HepG2 (cell line): ENCODE results near the gene THRSP. TPM values are rescaled to one million over a fixed set of nuclear protein-coding genes. Genes with fewer than 3 reads are reported as not detected.

Experiments used
- ATAC-seq: fragments of 200-7000 bp; cut with Tn5 transposase; 3 replicates; pipeline ENCODE4 v1.9.1; 2020; ENCODE audit warnings: mild to moderate bottlenecking, moderate library complexity
- BruUV-seq: library from RNA; stranded (reverse); fragments of 400-500 nt; replicated peaks from 2 replicates; lab custom pipeline; 2021; lab: Mats Ljungman, UMichigan
- CTCF ChIA-PET: fragments of 300-600 bp; formaldehyde crosslinking; extraction: SDS; loops from one replicate; lab custom pipeline; 2021; ENCODE audit warnings: low total read pairs, inconsistent platforms, low intra/inter-chr PET ratio; lab: Yijun Ruan, JAX
- POLR2A ChIA-PET: fragments of 350-600 bp; sonication (Branson Sonifier 250); formaldehyde crosslinking; loops from one replicate; lab custom pipeline; 2020; ENCODE audit warnings: antibody characterized with exemption, inconsistent platforms; lab: Yijun Ruan, JAX
- DNase-seq: peaks from one replicate; pipeline ENCODE4 v3.0.0-alpha.2; 2015; ENCODE audit warnings: low spot score
- FAIRE-seq: peaks from 3 replicates; lab custom pipeline; 2011; peaks lifted over from hg19 to GRCh38; lab: Jason Lieb, UNC
- H2AFZ ChIP-seq: one replicate; pipeline ENCODE4 v1.6.1; 2011; ENCODE audit warnings: low read length, inconsistent platforms
- H3K27ac ChIP-seq: fragments of 300-600 bp; 3 replicates; pipeline ENCODE4 v1.8.0; 2011; ENCODE audit warnings: mixed run types, mild to moderate bottlenecking, mixed read lengths, low read length, inconsistent platforms; ENCODE audit not compliant: insufficient read depth; ENCODE audit errors: extremely low read length
- H3K27me3 ChIP-seq, 2 experiments: fragments of 200-600 bp in 1 of 2; 2 replicates in 1 of 2; 3 replicates in 1 of 2; pipeline versions ENCODE4 v1.6.0 to v1.8.0; 2011; ENCODE audit warnings: low read length in 2 of 2, mild to moderate bottlenecking in 2 of 2, moderate library complexity in 2 of 2, inconsistent platforms in 1 of 2; ENCODE audit not compliant: insufficient read depth in 2 of 2, control insufficient read depth in 1 of 2
- H3K36me3 ChIP-seq, 2 experiments: fragments of 200-600 bp in 1 of 2; replicated peaks in 1 of 2; 2 replicates in 1 of 2; 3 replicates in 1 of 2; pipeline versions ENCODE4 v1.5.1 to v1.8.0; 2011; ENCODE audit warnings: low read length in 2 of 2, inconsistent platforms in 1 of 2; ENCODE audit not compliant: insufficient read depth in 2 of 2, control insufficient read depth in 1 of 2
- H3K4me1 ChIP-seq: 2 replicates; pipeline ENCODE4 v1.5.1; 2012; ENCODE audit warnings: low read length, inconsistent platforms; ENCODE audit not compliant: insufficient read depth
- H3K4me2 ChIP-seq: 2 replicates; pipeline ENCODE4 v1.6.0; 2011; ENCODE audit warnings: low read depth, low read length, inconsistent platforms
- H3K4me3 ChIP-seq, 3 experiments: fragments of 200-600 bp in 1 of 3; sonication (generic), shearing (Covaris generic) in 1 of 3; replicated peaks in 1 of 3; 2 replicates each; pipeline ENCODE4 v1.5.1; 2011 to 2016; ENCODE audit warnings: low read length in 3 of 3, inconsistent platforms in 2 of 3, low read depth in 2 of 3, mild to moderate bottlenecking in 2 of 3, control low read depth in 1 of 3, mixed read lengths in 1 of 3; ENCODE audit not compliant: insufficient read depth in 1 of 3
- H3K79me2 ChIP-seq: one replicate; pipeline ENCODE4 v1.6.1; 2011; ENCODE audit warnings: low read length, inconsistent platforms; ENCODE audit not compliant: insufficient read depth
- H3K9ac ChIP-seq: 2 replicates; pipeline ENCODE4 v1.6.0; 2011; ENCODE audit warnings: mild to moderate bottlenecking, low read depth, low read length, inconsistent platforms; ENCODE audit not compliant: insufficient read depth
- H3K9me3 ChIP-seq: 2 replicates; pipeline ENCODE4 v1.5.1; 2012; ENCODE audit warnings: mild to moderate bottlenecking, low read length
- H4K20me1 ChIP-seq: 2 replicates; pipeline ENCODE4 v1.6.0; 2011; ENCODE audit warnings: inconsistent platforms, mild to moderate bottlenecking, low read length, moderate library complexity; ENCODE audit not compliant: insufficient read depth
- AKAP8 ChIP-seq: sonication (generic); formaldehyde crosslinking; IDR thresholded peaks from 2 replicates; pipeline ENCODE4 v1.5.1; 2020; ENCODE audit warnings: mild to moderate bottlenecking, missing genetic modification reagents
- EHMT2 ChIP-seq: fragments of 200-600 bp; sonication (generic); IDR thresholded peaks from 2 replicates; pipeline ENCODE4 v1.7.0; 2017; ENCODE audit warnings: antibody characterized with exemption, low read depth, low read length, borderline replicate concordance
- KAT2B ChIP-seq: fragments of 150-350 bp; IDR thresholded peaks from 2 replicates; pipeline ENCODE4 v1.6.1; 2014; ENCODE audit warnings: low read depth, low read length, borderline replicate concordance
- MIER3 ChIP-seq: IDR thresholded peaks from 2 replicates; pipeline ENCODE4 v1.6.1; 2016; ENCODE audit warnings: missing compliant biosample characterization, borderline replicate concordance
- NR2F1 ChIP-seq, 2 experiments: fragments of 450-650 bp in 1 of 2; formaldehyde crosslinking in 1 of 2; IDR thresholded peaks; 2 replicates each; pipeline versions ENCODE4 v1.5.0 to v1.6.1; 2016 to 2020; ENCODE audit warnings: mild to moderate bottlenecking in 1 of 2, missing compliant biosample characterization in 1 of 2, missing genetic modification reagents in 1 of 2, moderate library complexity in 1 of 2
- PAWR ChIP-seq: sonication (generic); formaldehyde crosslinking; IDR thresholded peaks from 2 replicates; pipeline ENCODE4 v1.4.0; 2020; ENCODE audit warnings: missing genetic modification reagents, mild to moderate bottlenecking, borderline replicate concordance
- RORA ChIP-seq: sonication (generic); formaldehyde crosslinking; IDR thresholded peaks from 2 replicates; pipeline ENCODE4 v1.5.0; 2020; ENCODE audit warnings: mild to moderate bottlenecking, missing genetic modification reagents, moderate library complexity
- SAFB2 ChIP-seq: sonication (generic); formaldehyde crosslinking; IDR thresholded peaks from 2 replicates; pipeline ENCODE4 v1.5.1; 2020; ENCODE audit warnings: missing genetic modification reagents, low read depth, mild to moderate bottlenecking, borderline replicate concordance
- SALL1 ChIP-seq: sonication (generic); formaldehyde crosslinking; IDR thresholded peaks from 2 replicates; pipeline ENCODE4 v1.8.0; 2022; ENCODE audit warnings: mild to moderate bottlenecking, missing genetic modification reagents
- SMAD3 ChIP-seq: sonication (generic); formaldehyde crosslinking; IDR thresholded peaks from 2 replicates; pipeline ENCODE4 v1.4.0; 2020; ENCODE audit warnings: missing genetic modification reagents
- SYNCRIP ChIP-seq: fragments of 200-400 bp; formaldehyde crosslinking; IDR thresholded peaks from 2 replicates; pipeline ENCODE4 v1.6.1; 2018; ENCODE audit warnings: mild to moderate bottlenecking, low read depth, low read length; ENCODE audit not compliant: insufficient read depth
- TRIM24 ChIP-seq: sonication (generic); formaldehyde crosslinking; IDR thresholded peaks from 2 replicates; pipeline ENCODE4 v1.8.0; 2022; ENCODE audit warnings: mild to moderate bottlenecking, missing genetic modification reagents
- ZNF12 ChIP-seq: sonication (generic); formaldehyde crosslinking; IDR thresholded peaks from 2 replicates; pipeline ENCODE4 v1.5.0; 2020; ENCODE audit warnings: missing genetic modification reagents
- ZNF121 ChIP-seq: sonication (generic); formaldehyde crosslinking; IDR thresholded peaks from 2 replicates; pipeline ENCODE4 v1.5.0; 2020; ENCODE audit warnings: mild to moderate bottlenecking, missing genetic modification reagents
- ZNF337 ChIP-seq: sonication (generic); formaldehyde crosslinking; IDR thresholded peaks from 2 replicates; pipeline ENCODE4 v1.5.1; 2020; ENCODE audit warnings: missing genetic modification reagents, low read depth, mild to moderate bottlenecking, borderline replicate concordance
- ZNF761 ChIP-seq: sonication (generic); formaldehyde crosslinking; conservative IDR thresholded peaks from 2 replicates; pipeline ENCODE4 v1.4.0; 2020; ENCODE audit warnings: mild to moderate bottlenecking, missing genetic modification reagents
- ZNF766 ChIP-seq: sonication (generic); formaldehyde crosslinking; IDR thresholded peaks from 2 replicates; pipeline ENCODE4 v1.5.0; 2020; ENCODE audit warnings: missing genetic modification reagents, borderline replicate concordance
- ZNF879 ChIP-seq: sonication (generic); formaldehyde crosslinking; IDR thresholded peaks from 2 replicates; pipeline ENCODE4 v1.8.1; 2023; ENCODE audit warnings: missing genetic modification reagents
- WGBS: methylation state at CpG from one replicate; pipeline ENCODE4 v1.1.6; 2017; ENCODE audit warnings: low lambda C conversion rate; 5-methylcytosine and 5-hydroxymethylcytosine counted together
- in situ Hi-C: cut with HindIII; loops from 2 replicates; pipeline ENCODE4 v1.10.0; 2017; ENCODE audit warnings: low pct_unique_long_range_greater_than_20kb; ENCODE audit not compliant: extremely low pct_ligation_motif_present
- intact Hi-C: fragments of 100-400 bp; cut with micrococcal nuclease; formaldehyde crosslinking; loops from one replicate; pipeline ENCODE4 v1.10.0; 2022; ENCODE audit not compliant: unreplicated experiment
- polyA plus RNA-seq, 8 experiments: library from polyadenylated mRNA; depleted of rRNA in 3 of 8; stranded (reverse) in 7 of 8; unstranded in 1 of 8; fragments of >200 nt; fragmentation: Illumina TruSeq in 4 of 8; extraction: Trizol in 4 of 8; gene quantifications; 2 replicates each; pipeline versions ENCODE4 v1.2.1 to v1.2.3, GENCODE V29; 2011 to 2016; ENCODE audit warnings: low read depth in 4 of 8, missing spikeins in 1 of 8, mixed read lengths in 1 of 8; ENCODE audit not compliant: insufficient read depth in 1 of 8
- total RNA-seq, 5 experiments: library from RNA; depleted of rRNA; stranded (reverse); fragments of >200 nt; fragmentation: Illumina TruSeq; extraction: Trizol; gene quantifications; 2 replicates each; pipeline ENCODE4 v1.2.3, GENCODE V29; 2016; ENCODE audit warnings: low read depth in 1 of 5
- TF ChIP-seq, protein P1 (sequence below): sonication (generic); formaldehyde crosslinking; IDR thresholded peaks from 2 replicates; pipeline ENCODE4 v1.4.0; 2020; ENCODE audit warnings: missing genetic modification reagents, borderline replicate concordance
- TF ChIP-seq, protein P2 (sequence below): sonication (generic); formaldehyde crosslinking; IDR thresholded peaks from 2 replicates; pipeline ENCODE4 v1.5.0; 2020; ENCODE audit warnings: missing genetic modification reagents
- TF ChIP-seq, protein P3 (sequence below): sonication (generic); formaldehyde crosslinking; IDR thresholded peaks from 2 replicates; pipeline ENCODE4 v1.5.0; 2020; ENCODE audit warnings: missing genetic modification reagents, mild to moderate bottlenecking, borderline replicate concordance

THRSP gene
- total and polyA plus RNA-seq, 2 of the 13 experiments (the other 11 are each of a cell fraction or from before 2014, with no cell fraction given) = 0.13 to 0.58 TPM

DNA sequence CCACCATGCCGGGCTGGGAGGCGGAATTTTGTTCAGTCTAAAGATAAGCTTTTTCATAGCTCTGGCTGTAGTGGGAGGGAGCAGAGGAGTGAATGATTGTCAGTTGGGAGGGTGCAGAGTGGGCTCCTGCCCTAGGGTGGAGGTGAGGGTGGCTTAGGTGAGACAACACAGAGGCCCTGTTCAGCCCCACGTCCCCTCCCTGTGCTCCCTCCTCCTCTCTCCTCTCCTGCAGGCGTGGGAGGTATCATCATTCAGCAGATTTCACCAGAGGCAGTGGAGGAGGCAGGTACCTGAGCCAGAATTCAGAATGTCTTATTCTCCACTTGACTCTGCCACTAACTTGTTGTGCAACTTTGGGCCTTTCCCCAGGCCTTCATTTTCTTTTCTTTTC lies 1.7 kb upstream of the THRSP start:
- Histone ChIP-seq H3K4me1 (peaks cover 47% of the 10 kb centered on the region), H3K27ac (peak overlapping the region; percentile 87), H3K9me3 (no peaks in the 10 kb centered on the region), H3K9ac (peak overlapping the region; percentile 57), H3K4me3 (peak overlapping the region in 2 of 3 experiments; percentile 2 to 38; a peak in 1 of 6 replicates), H3K4me2 (peak overlapping the region; percentile 86), H3K36me3 (no peaks in the 10 kb centered on the region), H3K27me3 (no peaks in the 10 kb centered on the region), H2AFZ (no peak overlapping the region), H4K20me1 (no peaks in the 10 kb centered on the region), H3K79me2 (no peaks in the 10 kb centered on the region)
- 6% methylated on average over 4 of the region's 4 CpGs for WGBS
- intact Hi-C loops = no loop called here
- in situ Hi-C loops = no loop called here
- BruUV-seq = no TSS peak
- POLR2A ChIA-PET = interaction anchor here (0.9 to 2.3 kb wide), 9 partner anchors 9 to 126 kb away, joined by 3 to 23 read pairs (median 5); partner anchors contain the start of genes ALG8, INTS4, KCTD21 and NDUFC2
- ATAC-seq (peak; percentile 73), FAIRE-seq (peak; percentile 72), DNase-seq (peak; percentile 59)
- CTCF ChIA-PET = no interaction called here
- TF ChIP-seq ZNF12 (CRISPR knock-in tag) = no peak
- no peak for TF ChIP-seq ZNF766
- TF ChIP-seq SALL1 (CRISPR knock-in tag) = 0 out of 2 replicates have a peak, but pooled peaks have one; percentile 14
- TF ChIP-seq RORA (CRISPR knock-in tag) = no peak
- TF ChIP-seq SYNCRIP = no peak
- TF ChIP-seq KAT2B = no peak
- TF ChIP-seq, protein P1, sequence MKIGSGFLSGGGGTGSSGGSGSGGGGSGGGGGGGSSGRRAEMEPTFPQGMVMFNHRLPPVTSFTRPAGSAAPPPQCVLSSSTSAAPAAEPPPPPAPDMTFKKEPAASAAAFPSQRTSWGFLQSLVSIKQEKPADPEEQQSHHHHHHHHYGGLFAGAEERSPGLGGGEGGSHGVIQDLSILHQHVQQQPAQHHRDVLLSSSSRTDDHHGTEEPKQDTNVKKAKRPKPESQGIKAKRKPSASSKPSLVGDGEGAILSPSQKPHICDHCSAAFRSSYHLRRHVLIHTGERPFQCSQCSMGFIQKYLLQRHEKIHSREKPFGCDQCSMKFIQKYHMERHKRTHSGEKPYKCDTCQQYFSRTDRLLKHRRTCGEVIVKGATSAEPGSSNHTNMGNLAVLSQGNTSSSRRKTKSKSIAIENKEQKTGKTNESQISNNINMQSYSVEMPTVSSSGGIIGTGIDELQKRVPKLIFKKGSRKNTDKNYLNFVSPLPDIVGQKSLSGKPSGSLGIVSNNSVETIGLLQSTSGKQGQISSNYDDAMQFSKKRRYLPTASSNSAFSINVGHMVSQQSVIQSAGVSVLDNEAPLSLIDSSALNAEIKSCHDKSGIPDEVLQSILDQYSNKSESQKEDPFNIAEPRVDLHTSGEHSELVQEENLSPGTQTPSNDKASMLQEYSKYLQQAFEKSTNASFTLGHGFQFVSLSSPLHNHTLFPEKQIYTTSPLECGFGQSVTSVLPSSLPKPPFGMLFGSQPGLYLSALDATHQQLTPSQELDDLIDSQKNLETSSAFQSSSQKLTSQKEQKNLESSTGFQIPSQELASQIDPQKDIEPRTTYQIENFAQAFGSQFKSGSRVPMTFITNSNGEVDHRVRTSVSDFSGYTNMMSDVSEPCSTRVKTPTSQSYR = no peak
- TF ChIP-seq PAWR (CRISPR knock-in tag) = no peak
- TF ChIP-seq ZNF879 (CRISPR knock-in tag) = no peak
- no peak for TF ChIP-seq MIER3
- no peak for TF ChIP-seq TRIM24 (CRISPR knock-in tag)
- TF ChIP-seq NR2F1 (CRISPR knock-in tag; IDR thresholded peaks at IDR 0.05) = no peak
- TF ChIP-seq AKAP8 (CRISPR knock-in tag) = no peak
- no peak for TF ChIP-seq SAFB2
- TF ChIP-seq ZNF761 (CRISPR knock-in tag) = no peak
- TF ChIP-seq EHMT2 = no peak
- TF ChIP-seq ZNF337 (CRISPR knock-in tag) = no peak
- TF ChIP-seq, protein P2, sequence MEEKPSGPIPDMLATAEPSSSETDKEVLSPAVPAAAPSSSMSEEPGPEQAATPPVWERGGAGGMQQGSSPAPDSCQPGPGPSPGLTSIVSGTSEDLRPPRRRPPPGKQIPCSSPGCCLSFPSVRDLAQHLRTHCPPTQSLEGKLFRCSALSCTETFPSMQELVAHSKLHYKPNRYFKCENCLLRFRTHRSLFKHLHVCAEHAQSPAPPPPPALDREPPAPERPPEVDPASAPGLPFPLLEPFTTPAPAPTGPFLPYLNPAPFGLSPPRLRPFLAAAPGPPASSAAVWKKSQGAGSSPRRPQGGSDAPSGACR (CRISPR knock-in tag) = no peak
- TF ChIP-seq, protein P3, sequence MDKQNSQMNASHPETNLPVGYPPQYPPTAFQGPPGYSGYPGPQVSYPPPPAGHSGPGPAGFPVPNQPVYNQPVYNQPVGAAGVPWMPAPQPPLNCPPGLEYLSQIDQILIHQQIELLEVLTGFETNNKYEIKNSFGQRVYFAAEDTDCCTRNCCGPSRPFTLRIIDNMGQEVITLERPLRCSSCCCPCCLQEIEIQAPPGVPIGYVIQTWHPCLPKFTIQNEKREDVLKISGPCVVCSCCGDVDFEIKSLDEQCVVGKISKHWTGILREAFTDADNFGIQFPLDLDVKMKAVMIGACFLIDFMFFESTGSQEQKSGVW = no peak
- peak; percentile 36; the same call in 1 of the 2 replicates for TF ChIP-seq ZNF121 (CRISPR knock-in tag)
- TF ChIP-seq SMAD3 (CRISPR knock-in tag) = no peak
